Hair follicle dermal papilla cell (primary cell): ENCODE data around the gene LTBP1. TPM values are rescaled to one million over a fixed set of nuclear protein-coding genes. Genes with fewer than 3 reads are reported as not detected.

Experiments used
- small RNA-seq: library from RNA; depleted of rRNA; stranded (forward); fragments of <200 nt; gene quantifications from one replicate; pipeline ENCODE3, GENCODE V24; 2012
- total RNA-seq: library from RNA; depleted of rRNA; stranded (reverse); fragments of >200 nt; gene quantifications from 2 replicates; pipeline ENCODE4 v1.2.3, GENCODE V29; 2012

The LTBP1 gene
- total RNA-seq = 334 and 576 TPM in 2 replicates

GRCh38 chr2:32946314-32947075 lies at the start of gene LTBP1:
TSS of gene LTBP1 (plus strand) at chr2:32946953. CDS start at chr2:32947325, 372 bp downstream.

Small RNAs within 50 kb of the gene (small RNA-seq; reads per million reads assigned to genes)
- gene RF00019 (not detected), gene RNA5SP91 (not detected), gene RNA5SP92 (not detected)
